PC-9 (cell line): Measurements from ENCODE around the gene RNF225.

Experiments
- EZH2 ChIP-seq: fragments of 200-600 bp; sonication (generic); IDR thresholded peaks from 2 replicates; pipeline ENCODE4 v1.8.0; 2017; ENCODE audit warnings: antibody characterized with exemption, low read depth
- TF ChIP-seq, protein P1 (sequence below): fragments of 200-600 bp; sonication (generic); conservative IDR thresholded peaks from 2 replicates; pipeline ENCODE4 v1.6.1; 2017; ENCODE audit warnings: mixed run types, antibody characterized with exemption, mild to moderate bottlenecking, moderate library complexity

- TF ChIP-seq, protein P1, sequence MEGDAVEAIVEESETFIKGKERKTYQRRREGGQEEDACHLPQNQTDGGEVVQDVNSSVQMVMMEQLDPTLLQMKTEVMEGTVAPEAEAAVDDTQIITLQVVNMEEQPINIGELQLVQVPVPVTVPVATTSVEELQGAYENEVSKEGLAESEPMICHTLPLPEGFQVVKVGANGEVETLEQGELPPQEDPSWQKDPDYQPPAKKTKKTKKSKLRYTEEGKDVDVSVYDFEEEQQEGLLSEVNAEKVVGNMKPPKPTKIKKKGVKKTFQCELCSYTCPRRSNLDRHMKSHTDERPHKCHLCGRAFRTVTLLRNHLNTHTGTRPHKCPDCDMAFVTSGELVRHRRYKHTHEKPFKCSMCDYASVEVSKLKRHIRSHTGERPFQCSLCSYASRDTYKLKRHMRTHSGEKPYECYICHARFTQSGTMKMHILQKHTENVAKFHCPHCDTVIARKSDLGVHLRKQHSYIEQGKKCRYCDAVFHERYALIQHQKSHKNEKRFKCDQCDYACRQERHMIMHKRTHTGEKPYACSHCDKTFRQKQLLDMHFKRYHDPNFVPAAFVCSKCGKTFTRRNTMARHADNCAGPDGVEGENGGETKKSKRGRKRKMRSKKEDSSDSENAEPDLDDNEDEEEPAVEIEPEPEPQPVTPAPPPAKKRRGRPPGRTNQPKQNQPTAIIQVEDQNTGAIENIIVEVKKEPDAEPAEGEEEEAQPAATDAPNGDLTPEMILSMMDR = no peak
- TF ChIP-seq EZH2 = no peak
Observed at GRCh38 chr19:58367698-58368454, 27.6 kb upstream of the RNF225 start.
